HL-60 (cell line): Measurements from ENCODE around the gene GPR42.

Experiments used
- DNase-seq, 2 experiments: peaks; one replicate each; pipeline ENCODE4 v3.0.0-alpha.2; 2010 to 2020; ENCODE audit warnings: low read depth in 1 of 2, low spot score in 1 of 2
- H3K27ac ChIP-seq: fragments of 250-450 bp; sonication (Bioruptor Pico); replicated peaks from 2 replicates; pipeline ENCODE4 v1.5.1; 2020; ENCODE audit warnings: mild to moderate bottlenecking, moderate library complexity
- H3K27me3 ChIP-seq: fragments of 250-450 bp; sonication (Bioruptor Pico); 2 replicates; pipeline ENCODE4 v1.5.1; 2021; ENCODE audit warnings: mild to moderate bottlenecking, moderate library complexity; ENCODE audit not compliant: insufficient read depth, poor library complexity, severe bottlenecking
- H3K4me3 ChIP-seq: replicated peaks from 2 replicates; pipeline ENCODE4 v1.5.1; 2011; ENCODE audit warnings: mild to moderate bottlenecking, control low read depth, low read length; ENCODE audit not compliant: insufficient read depth
- CTCF ChIP-seq: IDR thresholded peaks from one replicate; pipeline ENCODE4 v1.5.1; 2011; ENCODE audit warnings: low read length, control low read depth, inconsistent platforms; ENCODE audit not compliant: insufficient read depth
- GABPA ChIP-seq: IDR thresholded peaks from 2 replicates; pipeline ENCODE4 v1.6.1; 2012; ENCODE audit warnings: low read depth
- POLR2AphosphoS5 ChIP-seq: IDR thresholded peaks from 2 replicates; pipeline ENCODE4 v1.6.1; 2012; ENCODE audit warnings: low read depth
- REST ChIP-seq: IDR thresholded peaks from 2 replicates; pipeline ENCODE4 v1.6.1; 2012; ENCODE audit warnings: low read depth; ENCODE audit not compliant: insufficient replicate concordance
- SPI1 ChIP-seq: IDR thresholded peaks from 2 replicates; pipeline ENCODE4 v1.6.1; 2012; ENCODE audit warnings: low read depth, mild to moderate bottlenecking, borderline replicate concordance

Gene GPR42

GRCh38 chr19:35397064-35397463, 26.2 kb downstream of the GPR42 start:
- TF ChIP-seq REST = no peak
- no peak for TF ChIP-seq POLR2AphosphoS5
- no peak for TF ChIP-seq GABPA
- TF ChIP-seq CTCF = no peak
- TF ChIP-seq SPI1 = no peak
- no peaks in the 10 kb centered on the region for H3K27me3 ChIP-seq
- H3K27ac ChIP-seq = no peak overlapping the region
- no peak for DNase-seq
- no peak overlapping the region for H3K4me3 ChIP-seq

GRCh38 chr19:35398570-35398969, 27.7 kb downstream of the GPR42 start:
- DNase-seq = no peak
- H3K4me3 ChIP-seq = no peak overlapping the region
- no peak for TF ChIP-seq POLR2AphosphoS5
- TF ChIP-seq CTCF = no peak
- TF ChIP-seq SPI1 = no peak
- TF ChIP-seq GABPA = no peak
- TF ChIP-seq REST = no peak
- H3K27ac ChIP-seq = no peak overlapping the region
- H3K27me3 ChIP-seq = no peaks in the 10 kb centered on the region

GRCh38 chr19:35399231-35399630, 28.4 kb downstream of the GPR42 start:
- no peak for DNase-seq
- TF ChIP-seq SPI1 (no peak), CTCF (no peak), POLR2AphosphoS5 (no peak), GABPA (no peak), REST (no peak)
- Histone ChIP-seq H3K27me3 (no peaks in the 10 kb centered on the region), H3K4me3 (no peak overlapping the region), H3K27ac (no peak overlapping the region)
